Spinal cord (tissue), 10 donors: ENCODE measurements around the gene SNX22. TPM values are rescaled to one million over a fixed set of nuclear protein-coding genes. Genes with fewer than 3 reads are reported as not detected.

Source experiments
- DNase-seq, 6 donors: peaks; one replicate each; pipeline versions ENCODE4 v3.0.0 to v3.0.0-alpha.2; 2013 to 2015; ENCODE audit warnings: low spot score in 6 of 6, low read depth in 4 of 6
- H3K27ac ChIP-seq: one replicate; pipeline ENCODE4 v1.5.1; 2013; ENCODE audit warnings: low read depth, low read length, control low read depth
- H3K27me3 ChIP-seq: one replicate; pipeline ENCODE4 v1.6.1; 2013; ENCODE audit warnings: low read length; ENCODE audit not compliant: control insufficient read depth, insufficient read depth
- H3K36me3 ChIP-seq: one replicate; pipeline ENCODE4 v1.6.1; 2013; ENCODE audit warnings: low read length; ENCODE audit not compliant: control insufficient read depth, insufficient read depth
- H3K4me1 ChIP-seq: one replicate; pipeline ENCODE4 v1.6.1; 2013; ENCODE audit warnings: low read length; ENCODE audit not compliant: control insufficient read depth, insufficient read depth
- H3K4me3 ChIP-seq: one replicate; pipeline ENCODE4 v1.5.1; 2013; ENCODE audit warnings: low read depth, low read length, control low read depth
- H3K9me3 ChIP-seq: one replicate; pipeline ENCODE4 v1.6.1; 2013; ENCODE audit warnings: low read length; ENCODE audit not compliant: control insufficient read depth, insufficient read depth
- WGBS: methylation state at CpG from one replicate; pipeline ENCODE4 v1.1.5; 2013; ENCODE audit warnings: missing lambda C conversion rate; ENCODE audit not compliant: insufficient coverage; 5-methylcytosine and 5-hydroxymethylcytosine counted together
- polyA plus RNA-seq, 2 donors: library from polyadenylated mRNA; unstranded; fragments of 120-200 nt; gene quantifications; one replicate each; pipeline ENCODE4 v1.2.1, GENCODE V29; 2013; ENCODE audit not compliant: insufficient read length in 2 of 2
- total RNA-seq, 2 donors: library from RNA; depleted of rRNA in 1 of 2; stranded (reverse); fragments of 120-200 nt in 1 of 2; fragments of >200 nt in 1 of 2; gene quantifications; one replicate each; pipeline versions ENCODE4 v1.2.3 to v1.2.4, GENCODE V29; 2013 to 2014
- donor health status: healthy.

The SNX22 gene
- total and polyA plus RNA-seq, 4 donors = 9.9 to 35.2 (median 21.7) TPM

DNA sequence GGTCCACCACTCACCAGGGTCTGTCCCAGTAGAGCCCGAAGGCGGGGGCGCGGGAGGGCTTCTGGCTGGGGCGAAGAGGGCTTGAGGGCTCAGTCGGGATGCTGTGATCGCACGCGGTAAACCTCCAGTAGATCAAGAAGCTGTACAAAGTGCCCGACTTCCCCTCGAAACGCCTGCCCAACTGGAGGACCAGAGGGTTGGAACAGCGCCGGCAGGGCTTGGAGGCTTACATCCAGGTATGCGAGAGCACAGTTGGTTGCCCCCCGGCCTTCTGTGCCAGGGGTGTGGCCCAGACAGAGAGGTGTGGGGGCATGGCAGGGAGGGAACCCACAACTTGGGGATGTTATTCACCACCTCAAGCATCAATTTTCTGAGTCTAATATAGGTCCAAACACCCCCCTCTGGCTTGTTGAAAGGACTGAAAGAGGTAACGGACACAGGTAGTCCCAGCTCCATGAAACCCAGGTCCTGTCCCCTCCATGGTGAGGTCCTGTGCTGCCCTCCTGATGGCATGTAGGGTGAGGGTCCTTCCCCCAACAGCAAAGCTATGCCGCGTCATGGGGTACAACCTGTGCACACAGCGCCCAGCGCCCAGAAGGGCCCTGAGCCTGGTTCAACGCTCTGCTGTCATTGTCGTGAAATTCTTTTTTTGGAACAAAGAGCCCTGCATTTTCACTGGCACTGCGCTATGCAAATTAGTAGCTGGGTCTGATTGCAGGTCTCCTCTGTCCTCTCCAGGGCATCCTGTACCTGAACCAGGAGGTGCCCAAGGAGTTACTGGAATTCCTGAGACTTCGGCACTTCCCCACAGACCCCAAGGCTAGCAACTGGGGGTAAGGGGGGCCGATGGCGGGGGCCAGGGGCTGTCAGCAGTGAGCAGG, 1.2 kb downstream of the SNX22 start:
- 17% methylated on average over 21 of the region's 27 CpGs for WGBS
- H3K36me3 ChIP-seq = peaks cover 38% of the 10 kb centered on the region
- no peaks in the 10 kb centered on the region for H3K9me3 ChIP-seq
- peaks cover 15% of the 10 kb centered on the region for H3K27me3 ChIP-seq
- peaks cover 51% of the 10 kb centered on the region for H3K4me1 ChIP-seq
- H3K27ac ChIP-seq = peak overlapping the region; percentile 7
- peak overlapping the region; percentile 48 for H3K4me3 ChIP-seq
- DNase-seq = peak in 2 of 6 donors; percentile 40 to 48

DNA sequence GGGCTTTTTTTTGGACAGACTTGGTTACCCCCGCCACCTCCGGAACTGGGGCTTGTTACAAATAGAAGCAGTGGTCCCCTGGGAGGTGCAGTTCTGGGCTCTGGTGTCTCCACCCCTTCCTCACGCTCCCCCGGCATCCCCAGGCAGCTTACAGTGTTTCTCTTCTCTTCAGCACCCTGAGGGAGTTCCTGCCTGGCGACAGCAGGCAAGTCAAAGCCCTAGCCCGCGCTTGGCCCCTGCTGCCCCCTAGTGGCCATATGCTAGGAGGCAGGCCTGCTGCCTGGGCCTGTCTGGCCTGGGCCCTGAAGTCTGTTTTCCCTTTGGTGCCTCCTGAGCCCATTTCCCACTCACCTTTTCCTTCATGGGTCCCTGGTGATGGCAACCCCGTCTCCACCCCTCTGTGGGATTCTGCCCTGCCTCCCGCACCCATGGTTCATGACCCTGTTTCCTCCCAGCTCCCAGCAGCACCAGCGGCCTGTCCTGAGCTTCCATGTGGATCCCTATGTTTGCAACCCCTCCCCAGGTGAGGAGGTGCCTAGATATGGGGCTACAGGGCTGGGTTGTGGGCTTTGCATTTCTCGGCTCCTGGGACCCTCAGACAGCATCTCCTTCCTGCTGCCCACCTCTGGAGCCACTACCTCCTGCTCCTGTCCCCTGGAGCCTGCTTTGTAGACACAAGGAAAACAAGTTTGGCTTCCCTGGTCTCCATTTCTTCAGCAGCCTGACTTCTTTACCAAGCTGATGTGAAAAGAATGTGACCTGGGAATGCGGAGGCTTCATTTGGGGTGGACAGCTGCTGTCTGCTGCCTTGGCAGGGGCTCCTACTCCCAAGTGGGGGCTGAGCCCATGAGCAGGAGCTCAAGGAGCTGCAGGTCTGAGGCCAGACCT, 2.2 kb downstream of the SNX22 start:
- peaks cover 48% of the 10 kb centered on the region for H3K36me3 ChIP-seq
- H3K4me3 ChIP-seq = no peak overlapping the region
- no peak overlapping the region for H3K27ac ChIP-seq
- H3K27me3 ChIP-seq = peaks cover 15% of the 10 kb centered on the region
- no peaks in the 10 kb centered on the region for H3K9me3 ChIP-seq
- 11% methylated on average over 9 of the region's 12 CpGs for WGBS
- DNase-seq = peak; percentile 67 to 95 (median 80)
- H3K4me1 ChIP-seq = peaks cover 58% of the 10 kb centered on the region

DNA sequence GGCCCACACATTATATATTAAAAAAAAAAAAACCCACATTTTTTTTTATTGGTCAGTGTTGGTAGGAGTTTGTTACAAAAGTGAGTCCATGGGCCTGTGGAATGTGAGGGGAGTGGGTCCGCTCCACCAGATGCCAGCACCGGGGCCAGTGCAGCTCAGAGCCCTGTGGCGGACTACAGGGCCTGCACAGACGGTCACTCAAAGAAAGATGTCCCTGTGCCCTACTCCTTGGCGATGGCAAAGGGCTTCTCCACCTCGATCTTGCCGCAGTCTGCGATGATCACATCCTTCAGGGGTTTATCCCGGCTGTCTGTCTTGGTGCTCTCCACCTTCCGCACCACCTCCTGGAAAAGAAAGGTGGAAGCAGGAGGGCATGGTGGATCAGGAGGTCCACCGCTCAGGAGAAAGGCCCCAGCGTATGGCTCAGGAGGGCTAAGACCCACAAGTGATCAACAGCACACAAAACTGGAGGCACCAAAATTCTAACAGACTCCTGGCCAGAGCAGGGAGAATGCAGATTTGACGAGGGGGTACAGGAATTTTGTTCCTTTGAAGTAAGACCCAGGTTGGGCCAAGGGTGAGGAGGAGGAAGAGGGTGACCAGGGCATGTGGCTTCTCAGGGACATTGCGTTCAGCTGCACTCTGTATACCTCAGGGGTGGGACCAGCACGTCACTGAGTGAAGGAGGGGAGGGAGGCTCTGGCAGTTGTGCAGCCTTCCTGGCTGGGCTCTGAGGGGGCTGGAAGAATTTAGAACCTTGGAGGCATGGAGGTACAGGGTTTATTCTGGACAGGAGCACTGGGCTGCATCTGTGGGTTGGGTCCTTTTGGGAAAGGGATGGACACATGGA, 4.5 kb downstream of the SNX22 start:
- H3K36me3 ChIP-seq = peaks cover 71% of the 10 kb centered on the region
- H3K4me3 ChIP-seq = no peak overlapping the region
- peaks cover 56% of the 10 kb centered on the region for H3K4me1 ChIP-seq
- 88% methylated on average over 9 of the region's 15 CpGs for WGBS
- peaks cover 15% of the 10 kb centered on the region for H3K27me3 ChIP-seq
- no peak for DNase-seq
- H3K9me3 ChIP-seq = no peaks in the 10 kb centered on the region
- no peak overlapping the region for H3K27ac ChIP-seq

DNA sequence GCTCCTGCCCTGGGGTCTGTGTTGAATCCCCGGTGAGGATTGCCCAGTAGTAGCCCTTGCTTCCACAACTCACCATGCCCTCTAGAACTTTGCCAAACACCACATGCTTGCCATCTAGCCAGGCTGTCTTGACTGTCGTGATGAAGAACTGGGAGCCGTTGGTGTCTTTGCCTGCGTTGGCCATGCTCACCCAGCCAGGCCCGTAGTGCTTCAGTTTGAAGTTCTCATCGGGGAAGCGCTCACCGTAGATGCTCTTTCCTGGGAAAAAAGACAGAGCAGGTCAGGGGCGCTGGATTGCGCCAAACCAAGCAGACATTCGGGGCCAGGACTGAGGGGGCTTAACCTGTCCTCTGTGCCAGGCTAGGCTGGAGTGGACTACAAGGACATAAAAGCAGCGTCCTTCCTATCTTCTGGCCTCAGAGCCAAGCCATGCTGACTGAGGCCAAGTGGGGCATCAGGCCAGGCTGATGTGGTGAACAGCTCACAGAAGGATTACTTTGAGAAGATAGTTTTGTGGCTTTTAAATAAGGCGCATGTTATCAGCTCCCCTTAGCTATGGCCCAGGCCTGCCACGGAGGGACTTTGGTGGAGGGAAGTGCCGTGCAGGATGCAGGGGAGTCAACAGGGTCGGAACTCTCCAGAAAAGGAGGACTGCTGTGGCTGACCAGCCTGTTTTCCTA, 5.3 kb downstream of the SNX22 start:
- Histone ChIP-seq H3K9me3 (no peaks in the 10 kb centered on the region), H3K36me3 (peaks cover 76% of the 10 kb centered on the region), H3K27ac (no peak overlapping the region), H3K4me1 (peaks cover 56% of the 10 kb centered on the region), H3K27me3 (peaks cover 12% of the 10 kb centered on the region), H3K4me3 (no peak overlapping the region)
- no peak for DNase-seq
- 92% methylated on average over 15 of the region's 16 CpGs for WGBS

DNA sequence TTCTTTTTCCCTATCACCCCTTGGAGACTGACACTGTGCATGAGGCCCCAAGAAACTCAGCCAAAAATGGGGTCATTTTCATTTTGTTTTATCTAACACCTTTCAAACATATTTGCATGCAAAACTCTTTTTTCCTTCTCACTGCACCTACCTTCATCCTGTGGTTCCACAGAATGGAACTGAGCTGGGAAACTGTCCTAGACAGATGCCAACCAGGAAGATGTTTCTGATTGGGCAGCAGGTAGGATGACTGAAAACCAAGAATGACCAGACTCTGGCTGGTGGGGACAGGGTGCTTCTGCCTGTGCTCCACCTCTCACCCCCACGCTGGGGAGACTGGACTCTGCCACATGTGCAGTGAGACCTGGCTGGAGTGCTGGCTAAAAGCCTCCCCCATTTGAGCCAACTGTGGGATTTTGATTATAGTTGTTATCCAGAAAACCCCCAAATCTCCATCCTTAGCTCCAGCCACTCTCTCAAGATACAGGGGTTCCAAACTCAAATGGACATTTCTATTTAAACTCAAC, 6.1 kb downstream of the SNX22 start:
- no peak for DNase-seq
- no peak overlapping the region for H3K4me3 ChIP-seq
- H3K27me3 ChIP-seq = peaks cover 6% of the 10 kb centered on the region
- no peaks in the 10 kb centered on the region for H3K9me3 ChIP-seq
- H3K36me3 ChIP-seq = peaks cover 76% of the 10 kb centered on the region
- H3K27ac ChIP-seq = no peak overlapping the region
- H3K4me1 ChIP-seq = peaks cover 50% of the 10 kb centered on the region
- 80% methylated on average over 1 of the region's 1 CpG for WGBS

DNA sequence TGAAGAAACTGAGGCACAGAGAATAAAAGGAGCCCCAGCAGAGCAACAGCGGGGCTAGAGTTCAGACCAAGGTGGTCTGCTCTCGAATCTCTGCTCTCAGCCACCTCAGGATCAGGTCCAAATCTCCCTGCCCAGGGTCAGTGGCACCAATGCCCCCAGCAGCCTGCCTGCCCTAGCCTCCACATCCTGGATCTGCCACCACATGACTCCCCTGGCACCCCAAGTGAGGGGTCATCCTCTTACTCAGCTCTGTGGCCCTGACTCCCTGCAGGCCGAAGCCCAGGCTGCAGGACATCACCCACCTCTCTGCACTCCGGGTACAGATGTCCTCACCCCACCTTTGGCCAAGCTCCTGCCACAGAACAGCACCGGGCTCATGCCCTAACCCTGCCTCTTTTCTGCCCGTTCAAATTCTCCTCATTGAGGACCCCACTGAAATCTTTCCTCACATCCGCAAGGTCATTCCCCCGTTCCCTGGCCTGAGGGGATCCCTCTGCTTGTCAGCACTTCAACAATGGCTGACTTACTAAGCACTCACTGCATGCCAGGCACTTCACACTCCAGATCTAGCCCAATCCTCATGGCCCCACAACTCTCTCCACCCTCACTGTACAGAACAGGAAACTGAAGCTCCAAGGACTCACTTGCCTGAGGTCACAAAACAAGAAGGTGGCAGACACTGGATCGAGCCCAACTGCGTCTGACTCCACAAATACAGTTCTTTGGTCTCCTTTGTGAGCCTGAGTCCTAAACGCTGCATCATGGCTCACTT, 7.0 kb downstream of the SNX22 start:
- Histone ChIP-seq H3K27me3 (no peaks in the 10 kb centered on the region), H3K36me3 (peaks cover 76% of the 10 kb centered on the region), H3K9me3 (no peaks in the 10 kb centered on the region), H3K27ac (no peak overlapping the region), H3K4me1 (peaks cover 45% of the 10 kb centered on the region), H3K4me3 (no peak overlapping the region)
- no peak for DNase-seq
- 85% methylated on average over 9 of the region's 11 CpGs for WGBS

DNA sequence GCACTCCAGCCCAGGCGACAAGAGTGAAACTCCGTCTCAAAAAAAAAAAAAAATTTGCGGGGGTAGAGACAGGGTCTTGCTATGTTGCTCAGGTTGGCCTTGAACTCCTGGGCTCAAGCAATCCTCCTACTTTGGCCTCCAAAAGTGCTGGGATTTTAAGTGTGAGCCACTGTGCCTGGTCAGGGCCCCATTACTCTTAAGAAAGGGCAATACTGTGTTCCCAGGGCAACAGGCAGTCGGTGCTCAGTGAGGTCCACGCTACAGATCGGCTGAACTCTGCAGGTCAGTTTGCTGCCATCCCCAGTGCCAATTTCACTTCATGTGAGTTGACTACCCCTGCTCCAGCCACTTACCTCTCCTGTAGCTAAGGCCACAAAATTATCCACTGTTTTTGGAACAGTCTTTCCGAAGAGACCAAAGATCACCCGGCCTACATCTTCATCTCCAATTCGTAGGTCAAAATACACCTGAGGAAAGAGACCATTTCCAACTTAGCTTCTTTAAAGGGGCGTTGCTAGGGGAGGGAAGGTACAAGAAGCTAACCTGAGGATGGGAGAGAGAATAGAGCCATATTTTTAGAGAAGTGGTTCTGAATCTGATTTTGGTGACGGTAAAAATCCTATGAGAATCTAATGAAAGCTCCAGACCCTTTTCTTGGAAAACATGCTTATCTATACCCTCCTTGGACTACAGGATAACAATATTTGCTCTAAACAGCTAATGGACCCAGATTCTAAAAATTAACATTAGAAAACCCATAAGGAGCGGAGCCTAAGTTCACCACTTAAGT, 10.4 kb downstream of the SNX22 start:
- WGBS = 74% methylated on average over 6 of the region's 12 CpGs
- Histone ChIP-seq H3K36me3 (peaks cover 45% of the 10 kb centered on the region), H3K9me3 (no peaks in the 10 kb centered on the region), H3K4me1 (peaks cover 29% of the 10 kb centered on the region), H3K27me3 (no peaks in the 10 kb centered on the region), H3K27ac (peak overlapping the region; percentile 75), H3K4me3 (peak overlapping the region; percentile 86)
- no peak for DNase-seq

DNA sequence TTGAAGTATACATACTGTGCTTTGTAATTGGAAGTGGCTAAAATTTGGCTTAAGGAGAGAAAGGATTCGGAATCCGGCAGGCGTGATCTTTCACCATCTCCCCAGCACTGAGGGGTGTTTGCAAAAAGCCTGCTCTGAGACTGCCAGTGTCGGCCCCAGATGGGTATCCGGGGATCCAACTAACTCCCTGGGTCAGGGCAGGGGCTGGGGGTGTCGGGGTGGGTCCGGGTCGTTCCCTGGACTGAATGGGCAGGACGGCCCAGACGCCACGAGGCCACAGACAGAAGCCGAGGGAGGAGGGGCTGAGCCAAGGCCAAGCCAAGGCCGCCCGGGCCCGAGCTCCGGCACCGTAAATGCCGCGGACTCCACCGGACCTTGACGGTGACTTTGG, 10.9 kb downstream of the SNX22 start:
- peak overlapping the region; percentile 75 for H3K27ac ChIP-seq
- H3K36me3 ChIP-seq = peaks cover 39% of the 10 kb centered on the region

More for the DNA sequence above, 10.9 kb downstream of the SNX22 start:
- Histone ChIP-seq H3K27me3 (no peaks in the 10 kb centered on the region), H3K4me1 (peaks cover 25% of the 10 kb centered on the region), H3K9me3 (no peaks in the 10 kb centered on the region), H3K4me3 (peak overlapping the region; percentile 86)
- WGBS = under 1% methylated on average over 21 of the region's 21 CpGs
- no peak for DNase-seq
